GM12864 (cell line): ENCODE results near the gene RPS25.
"Not testable (repeated sequence)": the region's sequence is repeated elsewhere in the genome, so short reads cannot be mapped to it uniquely, and the experiment has no call there.

Source experiments
- DNase-seq: peaks from one replicate; pipeline ENCODE4 v3.0.0-alpha.2; 2011; ENCODE audit warnings: low read depth
- H3K4me3 ChIP-seq: 2 replicates; pipeline ENCODE4 v1.5.1; 2011; ENCODE audit warnings: mild to moderate bottlenecking, low read depth, low read length, control low read depth
- TF ChIP-seq, protein P1 (sequence below): IDR thresholded peaks from 2 replicates; pipeline ENCODE4 v1.5.1; 2011; ENCODE audit warnings: low read depth, mild to moderate bottlenecking, moderate library complexity, low read length, control low read depth, inconsistent platforms; ENCODE audit errors: missing control alignments

RPS25 gene

DNA sequence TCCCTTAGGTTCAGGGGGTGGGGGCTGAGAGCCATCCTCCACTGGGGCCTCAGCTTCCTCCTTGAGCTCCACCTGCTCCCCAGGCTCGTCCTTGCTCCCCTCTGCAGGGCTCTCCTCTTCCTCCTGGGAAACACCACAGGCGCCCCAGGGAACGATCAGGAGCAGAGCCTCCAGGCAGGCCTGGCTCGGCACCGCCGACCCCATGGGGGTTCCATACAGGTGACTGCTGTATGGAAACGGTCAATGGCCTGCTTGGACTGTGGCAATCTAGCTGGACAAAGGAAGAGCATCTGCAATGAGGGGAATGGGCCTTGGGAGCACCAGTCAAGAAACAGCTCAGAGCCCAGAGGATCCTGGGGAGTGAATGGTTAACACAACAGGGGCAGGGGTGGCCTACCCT lies 30.9 kb upstream of the RPS25 start:
- TF ChIP-seq, protein P1, sequence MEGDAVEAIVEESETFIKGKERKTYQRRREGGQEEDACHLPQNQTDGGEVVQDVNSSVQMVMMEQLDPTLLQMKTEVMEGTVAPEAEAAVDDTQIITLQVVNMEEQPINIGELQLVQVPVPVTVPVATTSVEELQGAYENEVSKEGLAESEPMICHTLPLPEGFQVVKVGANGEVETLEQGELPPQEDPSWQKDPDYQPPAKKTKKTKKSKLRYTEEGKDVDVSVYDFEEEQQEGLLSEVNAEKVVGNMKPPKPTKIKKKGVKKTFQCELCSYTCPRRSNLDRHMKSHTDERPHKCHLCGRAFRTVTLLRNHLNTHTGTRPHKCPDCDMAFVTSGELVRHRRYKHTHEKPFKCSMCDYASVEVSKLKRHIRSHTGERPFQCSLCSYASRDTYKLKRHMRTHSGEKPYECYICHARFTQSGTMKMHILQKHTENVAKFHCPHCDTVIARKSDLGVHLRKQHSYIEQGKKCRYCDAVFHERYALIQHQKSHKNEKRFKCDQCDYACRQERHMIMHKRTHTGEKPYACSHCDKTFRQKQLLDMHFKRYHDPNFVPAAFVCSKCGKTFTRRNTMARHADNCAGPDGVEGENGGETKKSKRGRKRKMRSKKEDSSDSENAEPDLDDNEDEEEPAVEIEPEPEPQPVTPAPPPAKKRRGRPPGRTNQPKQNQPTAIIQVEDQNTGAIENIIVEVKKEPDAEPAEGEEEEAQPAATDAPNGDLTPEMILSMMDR: no peak
- no peak overlapping the region for H3K4me3 ChIP-seq
- DNase-seq: no peak

DNA sequence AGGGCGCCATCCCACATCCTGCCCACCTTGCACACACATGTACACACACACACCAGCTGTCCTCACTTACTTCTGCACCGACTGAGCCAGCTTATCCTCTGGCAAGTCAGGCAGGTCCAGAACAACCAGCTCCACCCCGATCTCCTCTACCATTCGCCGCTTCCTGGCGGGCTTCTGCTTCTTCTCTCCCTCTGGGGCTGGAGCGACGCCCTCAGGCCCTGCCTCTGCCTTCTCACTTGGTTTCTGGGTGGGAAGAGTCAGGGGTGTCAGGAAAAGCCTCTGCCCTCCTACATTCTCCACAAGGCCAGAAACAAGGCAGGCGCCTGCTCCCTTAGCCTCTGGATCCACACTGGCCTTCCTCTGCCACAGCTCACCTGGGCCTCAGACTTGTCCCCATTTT lies 30.5 kb upstream of the RPS25 start:
- TF ChIP-seq, protein P1: no peak
- DNase-seq: no peak
- no peak overlapping the region for H3K4me3 ChIP-seq

DNA sequence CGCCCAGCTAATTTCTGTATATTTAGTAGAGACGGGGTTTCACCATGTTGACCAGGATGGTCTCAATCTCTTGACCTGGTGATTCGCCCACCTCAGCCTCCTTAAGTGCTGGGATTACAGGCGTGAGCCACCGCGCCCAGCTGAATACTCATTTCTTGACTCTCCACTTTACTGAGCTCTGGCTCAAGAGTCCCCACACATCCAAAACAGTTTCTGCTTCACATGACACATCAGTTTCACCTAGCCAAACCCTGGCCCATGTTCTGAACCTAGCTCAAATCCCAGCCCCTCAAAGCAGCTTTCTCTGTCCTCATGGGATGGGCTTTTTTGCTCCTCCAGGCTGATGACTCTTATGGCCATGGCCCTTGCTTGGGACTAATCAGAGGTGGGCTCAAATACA lies 29.1 kb upstream of the RPS25 start:
- H3K4me3 ChIP-seq: no peak overlapping the region
- TF ChIP-seq, protein P1: no peak
- no peak for DNase-seq

DNA sequence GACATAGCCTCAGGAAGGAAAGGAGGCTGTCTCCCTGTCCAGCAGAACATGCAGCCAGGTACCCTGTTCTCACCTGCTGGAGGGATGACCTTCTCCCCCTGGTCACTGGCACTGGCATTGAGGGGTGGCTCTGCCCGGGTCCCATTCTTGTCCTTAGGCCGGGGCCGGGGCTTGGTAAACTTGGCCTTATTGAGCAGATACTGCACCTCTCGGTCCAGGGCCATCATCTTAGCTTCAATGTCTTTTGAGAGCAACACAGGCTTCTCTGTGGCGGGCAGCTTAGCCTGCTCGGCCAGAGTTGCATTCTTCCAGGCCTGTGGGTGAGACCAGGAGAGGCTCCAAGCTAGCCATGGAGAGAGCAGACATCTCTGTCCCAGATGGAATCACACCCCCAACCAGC lies 28.3 kb upstream of the RPS25 start:
- TF ChIP-seq, protein P1: no peak
- DNase-seq: no peak
- no peak overlapping the region for H3K4me3 ChIP-seq

DNA sequence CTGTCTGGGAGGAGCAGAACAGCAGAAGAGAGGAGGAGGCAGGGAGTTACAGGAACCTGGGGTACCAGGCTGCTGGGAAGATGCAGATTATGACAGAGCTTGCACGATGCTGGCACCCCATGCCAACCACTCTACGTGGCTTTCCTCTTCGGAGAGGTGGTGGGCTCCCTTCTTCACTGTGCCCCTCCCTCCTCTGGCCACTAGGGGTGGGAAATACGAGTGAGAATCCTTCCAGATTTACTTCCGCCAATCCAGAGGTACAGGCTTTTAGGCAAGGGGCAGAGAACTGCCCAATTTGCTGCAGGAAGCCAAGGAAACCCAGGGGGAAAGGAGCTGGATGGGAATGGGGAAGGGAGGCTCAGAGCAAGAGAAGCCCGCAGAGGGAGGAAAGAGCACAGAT lies 26.6 kb upstream of the RPS25 start:
- no peak overlapping the region for H3K4me3 ChIP-seq
- no peak for DNase-seq
- TF ChIP-seq, protein P1: peak; percentile 36

DNA sequence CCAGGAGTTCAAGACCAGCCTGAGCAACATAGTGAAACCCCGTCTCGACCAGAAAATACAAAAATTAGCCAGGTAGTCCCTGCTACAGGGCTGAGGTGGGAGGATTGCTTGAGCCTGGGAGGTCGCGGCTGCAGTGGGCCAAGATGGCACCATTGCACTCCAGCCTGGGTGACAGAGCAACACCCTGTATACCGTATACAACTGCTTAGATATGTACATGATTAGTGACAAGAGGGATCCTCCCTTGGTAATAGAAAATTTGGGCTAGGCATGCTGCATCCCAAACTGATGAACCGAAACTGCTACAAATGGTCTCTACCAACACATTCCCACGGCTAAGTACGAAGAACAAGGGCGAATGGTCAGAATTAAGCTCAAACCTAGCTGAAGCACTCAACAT lies 24.8 kb upstream of the RPS25 start:
- H3K4me3 ChIP-seq: no peak overlapping the region
- no peak for DNase-seq
- TF ChIP-seq, protein P1: no peak

DNA sequence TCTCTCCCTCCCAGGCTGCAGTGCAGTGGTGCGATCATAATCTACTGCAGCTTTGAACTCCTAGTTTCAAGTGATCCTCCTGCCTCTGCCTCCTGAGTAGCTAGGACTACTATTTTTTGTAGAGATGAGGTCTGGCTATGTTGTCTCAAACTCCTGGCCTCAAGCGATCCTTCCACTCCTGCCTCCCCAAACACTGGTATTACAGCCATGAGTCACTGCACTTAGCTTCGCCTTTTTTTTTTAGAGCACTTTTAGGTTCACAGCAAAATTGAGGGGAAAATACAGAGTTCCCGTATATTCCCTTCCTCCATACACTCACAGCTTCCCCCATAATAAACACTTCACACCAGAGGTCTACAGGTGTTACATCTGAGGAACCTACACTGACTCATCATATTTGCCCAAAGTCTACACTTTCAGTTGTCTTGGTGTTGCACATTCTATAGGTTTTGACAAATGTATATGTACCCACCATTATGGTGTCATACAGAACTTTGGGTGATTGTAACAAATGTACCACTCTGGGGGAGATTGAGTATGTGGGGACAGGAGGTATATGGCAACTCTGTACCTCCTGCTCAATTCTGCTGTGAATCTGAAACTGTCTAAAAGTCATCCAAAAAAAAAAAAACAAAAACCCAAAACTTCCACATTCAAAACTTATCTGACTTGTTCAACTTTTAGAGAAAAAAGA lies 23.8 kb upstream of the RPS25 start:
- TF ChIP-seq, protein P1: no peak
- no peak overlapping the region for H3K4me3 ChIP-seq
- DNase-seq: no peak

DNA sequence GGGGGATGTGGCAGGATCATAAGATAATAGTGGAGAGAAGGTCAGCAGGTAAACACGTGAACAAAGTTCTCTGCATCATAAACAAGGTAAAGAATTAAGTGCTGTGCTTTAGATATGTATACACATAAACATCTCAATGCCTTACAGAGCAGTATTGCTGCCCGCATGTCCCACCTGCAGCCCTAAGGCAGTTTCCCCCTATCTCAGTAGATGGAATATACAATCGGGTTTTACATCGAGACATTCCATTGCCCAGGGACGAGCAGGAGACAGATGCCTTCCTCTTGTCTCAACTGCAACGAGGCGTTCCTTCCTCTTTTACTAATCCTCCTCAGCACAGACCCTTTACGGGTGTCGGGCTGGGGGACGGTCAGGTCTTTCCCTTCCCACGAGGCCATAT lies 21.3 kb upstream of the RPS25 start:
- not testable (repeated sequence) for H3K4me3 ChIP-seq, DNase-seq
